Activated naive CD8-positive, alpha-beta T cell treated with anti-CD3 and anti-CD28 coated beads, Interleukin-2, amount 10 ng/mL, durations not matched to agents 7 days and 5 days (primary cell): ENCODE measurements around the gene HOMER1. TPM values are rescaled to one million over a fixed set of nuclear protein-coding genes. Genes with fewer than 3 reads are reported as not detected.

Experiments used
- ATAC-seq: fragments of 150-1000 bp; cut with Tn5 transposase; one replicate; pipeline ENCODE4 v1.10.0; 2021; ENCODE audit warnings: low read depth, moderate library complexity
- POLR2A ChIA-PET: fragments of 350-600 bp; sonication (Branson Sonifier 250); formaldehyde crosslinking; loops from one replicate; lab custom pipeline; 2021; ENCODE audit warnings: antibody characterized with exemption; lab: Charles Lee
- DNase-seq: peaks from one replicate; pipeline ENCODE4 v3.0.0; 2021
- H3K27ac Mint-ChIP-seq: one replicate; pipeline ENCODE4 v1.8.0; 2022; ENCODE audit warnings: mild to moderate bottlenecking, mixed read lengths
- H3K27me3 Mint-ChIP-seq: one replicate; pipeline ENCODE4 v1.8.0; 2022; ENCODE audit warnings: mild to moderate bottlenecking, moderate library complexity, mixed read lengths
- H3K36me3 Mint-ChIP-seq: one replicate; pipeline ENCODE4 v1.8.0; 2021; ENCODE audit warnings: mild to moderate bottlenecking, mixed read lengths
- H3K4me1 Mint-ChIP-seq: one replicate; pipeline ENCODE4 v1.8.0; 2021; ENCODE audit warnings: mixed read lengths
- H3K4me3 Mint-ChIP-seq: one replicate; pipeline ENCODE4 v1.8.0; 2022; ENCODE audit warnings: mild to moderate bottlenecking, moderate library complexity, mixed read lengths
- H3K9me3 Mint-ChIP-seq: one replicate; pipeline ENCODE4 v1.8.0; 2021; ENCODE audit warnings: mixed read lengths
- total RNA-seq, 2 experiments: library from RNA; stranded (reverse); gene quantifications; one replicate each; pipeline ENCODE4 v1.2.3, GENCODE V29; 2021

The HOMER1 gene
- total RNA-seq, 2 experiments from 2014 or later, result 2.3 to 2.6 TPM

DNA sequence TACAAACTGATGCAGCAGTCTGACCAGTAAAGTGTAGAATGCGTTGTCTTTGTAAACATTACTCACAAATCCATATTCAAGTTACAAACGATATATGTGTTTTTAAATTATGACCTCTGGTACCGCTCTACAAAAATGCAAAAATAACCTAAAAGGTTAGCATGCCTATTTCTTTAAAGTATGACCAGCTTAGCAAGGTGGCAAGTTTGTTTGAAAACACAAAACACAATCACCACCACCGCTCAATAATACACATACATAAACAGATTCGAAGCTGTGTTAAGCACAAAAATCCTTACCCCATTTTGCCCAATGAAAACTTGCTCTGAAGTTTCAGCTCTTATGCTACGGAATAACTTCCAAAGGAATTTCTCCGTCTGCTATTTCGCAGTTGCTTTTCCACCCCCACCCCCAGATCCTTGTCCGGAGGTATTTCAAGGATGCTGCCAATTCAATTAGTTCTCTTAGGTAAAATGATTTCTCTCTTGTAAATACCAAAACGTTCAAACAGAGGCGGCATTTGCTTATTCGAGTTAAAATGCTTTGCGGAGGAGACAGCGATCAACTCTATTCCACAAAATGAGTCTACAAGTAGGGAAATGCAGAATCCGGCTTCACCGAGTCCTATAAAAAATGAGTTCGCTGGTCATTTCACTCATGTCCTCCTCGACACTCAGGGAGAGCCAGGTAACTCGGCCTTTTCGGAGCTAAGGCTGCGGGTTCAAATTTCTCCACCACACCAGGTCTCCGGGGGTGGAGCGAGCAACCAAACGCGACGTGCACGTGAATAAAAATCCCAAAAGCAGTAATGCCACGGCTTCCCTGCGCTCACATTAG lies 1.2 kb downstream of the HOMER1 start:
- H3K27ac Mint-ChIP-seq, result peak overlapping the region; percentile 55
- peaks cover 30% of the 10 kb centered on the region for H3K4me1 Mint-ChIP-seq
- peaks cover 11% of the 10 kb centered on the region for H3K27me3 Mint-ChIP-seq
- POLR2A ChIA-PET, result interaction anchor here (2.2 kb wide), 1 partner anchor 100 kb away, joined by 8 read pairs; the partner anchor contains the start of gene TENT2
- DNase-seq, result no peak
- H3K4me3 Mint-ChIP-seq, result peak overlapping the region; percentile 76
- H3K36me3 Mint-ChIP-seq, result peaks cover 2% of the 10 kb centered on the region
- ATAC-seq, result no peak
- H3K9me3 Mint-ChIP-seq, result no peaks in the 10 kb centered on the region

DNA sequence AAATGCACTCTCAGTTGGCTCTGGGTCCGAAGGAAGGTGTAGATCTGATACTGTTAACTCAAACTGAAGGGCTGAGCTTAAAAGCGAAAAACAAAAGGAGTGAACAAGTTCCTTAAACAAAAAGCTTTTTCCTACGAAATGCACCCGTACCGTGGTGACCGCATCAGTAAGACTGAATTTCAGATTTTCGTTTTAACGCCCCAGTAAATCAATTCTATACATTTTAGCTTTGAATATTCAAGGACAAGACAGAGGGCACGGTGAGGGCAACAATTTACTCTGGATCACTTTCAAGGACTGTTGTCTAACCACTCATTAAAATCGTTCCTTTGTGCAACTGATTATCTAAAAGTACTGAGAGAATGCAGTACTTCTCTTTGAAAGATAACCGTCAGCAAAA lies 1.9 kb downstream of the HOMER1 start:
- ATAC-seq (no peak), DNase-seq (no peak)
- Mint-ChIP-seq H3K27ac (no peak overlapping the region), H3K36me3 (peaks cover 2% of the 10 kb centered on the region), H3K4me3 (peak overlapping the region; percentile 39), H3K27me3 (peaks cover 11% of the 10 kb centered on the region), H3K4me1 (peaks cover 29% of the 10 kb centered on the region), H3K9me3 (no peaks in the 10 kb centered on the region)
- POLR2A ChIA-PET, result interaction anchor here (0.5 kb wide), 1 partner anchor 547 kb away, joined by 3 read pairs; no protein-coding TSS in a partner anchor

DNA sequence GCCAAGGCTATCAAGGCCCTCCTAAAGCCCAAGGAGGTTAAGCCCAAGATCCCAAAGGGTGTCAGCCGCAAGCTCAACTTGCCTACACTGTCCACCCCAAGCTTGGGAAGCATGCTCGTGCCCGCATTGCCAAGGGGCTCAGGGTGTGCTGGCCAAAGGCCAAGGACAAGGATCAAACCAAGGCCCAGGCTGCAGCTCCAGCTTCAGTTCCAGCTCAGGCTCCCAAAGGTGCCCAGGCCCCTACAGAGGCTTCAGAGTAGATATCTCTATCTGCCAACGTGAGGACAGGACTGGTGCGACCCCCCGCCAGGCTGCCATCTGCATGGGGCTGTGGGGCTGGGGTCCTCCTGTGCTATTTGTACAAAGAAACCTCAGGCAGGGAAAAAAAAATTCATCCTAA lies 3.3 kb downstream of the HOMER1 start:
- POLR2A ChIA-PET, result no interaction called here
- Mint-ChIP-seq H3K27me3 (peaks cover 11% of the 10 kb centered on the region), H3K4me1 (peaks cover 27% of the 10 kb centered on the region), H3K9me3 (no peaks in the 10 kb centered on the region), H3K36me3 (peaks cover 1% of the 10 kb centered on the region), H3K27ac (no peak overlapping the region), H3K4me3 (no peak overlapping the region)
- DNase-seq (no peak), ATAC-seq (no peak)

DNA sequence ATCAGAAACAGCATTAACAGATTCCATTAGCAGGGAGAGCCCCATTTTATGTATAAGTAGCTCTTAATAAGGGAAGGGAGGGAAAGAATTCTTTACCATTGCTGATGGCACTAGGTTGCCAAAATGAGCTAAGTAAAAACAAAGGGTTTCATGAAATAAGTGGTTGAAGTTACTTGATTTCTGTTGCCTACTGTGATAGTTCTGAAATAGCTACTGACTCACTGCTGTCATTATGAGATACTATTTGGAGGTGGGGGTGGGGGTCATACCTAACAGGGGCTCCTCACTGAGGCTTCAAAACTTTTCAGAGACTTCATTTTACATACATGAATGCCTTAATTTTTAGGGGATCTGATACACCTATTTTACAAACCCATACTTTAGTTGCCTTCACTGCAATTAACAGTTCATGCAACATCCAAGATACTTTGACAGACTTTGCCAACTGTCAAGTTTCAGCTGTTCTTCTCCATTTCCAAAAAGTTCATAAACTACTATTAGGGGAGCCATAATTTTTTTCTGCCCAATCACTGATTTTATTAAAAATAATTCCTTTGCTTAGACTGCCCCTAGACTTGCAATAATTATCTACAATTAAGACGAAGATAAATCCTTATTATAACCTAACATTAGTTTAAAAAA lies 4.6 kb downstream of the HOMER1 start:
- Mint-ChIP-seq H3K27ac (no peak overlapping the region), H3K4me1 (peaks cover 25% of the 10 kb centered on the region), H3K36me3 (peaks cover 1% of the 10 kb centered on the region), H3K9me3 (no peaks in the 10 kb centered on the region), H3K4me3 (no peak overlapping the region), H3K27me3 (peaks cover 11% of the 10 kb centered on the region)
- POLR2A ChIA-PET, result no interaction called here
- DNase-seq (no peak), ATAC-seq (no peak)

DNA sequence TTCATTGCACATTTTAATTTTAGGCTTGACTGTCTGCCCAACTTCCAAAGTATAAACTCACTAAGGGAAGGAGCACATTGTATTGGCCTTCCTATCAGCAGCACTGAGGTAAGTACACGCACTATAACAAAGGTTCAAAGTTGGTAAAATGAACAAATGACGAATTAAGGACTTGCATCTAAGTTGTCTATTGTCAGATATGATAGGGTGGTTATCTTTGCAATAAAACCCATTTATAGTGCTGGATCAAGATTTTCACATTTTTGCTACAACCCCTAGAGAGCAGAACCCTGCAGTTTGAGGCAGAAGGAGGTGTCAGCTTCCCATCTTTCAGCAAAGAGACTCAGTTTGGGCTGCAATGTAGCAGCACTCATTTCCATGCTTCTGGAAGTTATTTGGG lies 5.1 kb downstream of the HOMER1 start:
- H3K36me3 Mint-ChIP-seq, result peaks cover 1% of the 10 kb centered on the region
- H3K27me3 Mint-ChIP-seq, result peaks cover 11% of the 10 kb centered on the region
- H3K4me1 Mint-ChIP-seq, result peaks cover 25% of the 10 kb centered on the region
- POLR2A ChIA-PET, result no interaction called here
- no peak overlapping the region for H3K27ac Mint-ChIP-seq
- ATAC-seq (no peak), DNase-seq (no peak)
- no peaks in the 10 kb centered on the region for H3K9me3 Mint-ChIP-seq
- H3K4me3 Mint-ChIP-seq, result no peak overlapping the region

DNA sequence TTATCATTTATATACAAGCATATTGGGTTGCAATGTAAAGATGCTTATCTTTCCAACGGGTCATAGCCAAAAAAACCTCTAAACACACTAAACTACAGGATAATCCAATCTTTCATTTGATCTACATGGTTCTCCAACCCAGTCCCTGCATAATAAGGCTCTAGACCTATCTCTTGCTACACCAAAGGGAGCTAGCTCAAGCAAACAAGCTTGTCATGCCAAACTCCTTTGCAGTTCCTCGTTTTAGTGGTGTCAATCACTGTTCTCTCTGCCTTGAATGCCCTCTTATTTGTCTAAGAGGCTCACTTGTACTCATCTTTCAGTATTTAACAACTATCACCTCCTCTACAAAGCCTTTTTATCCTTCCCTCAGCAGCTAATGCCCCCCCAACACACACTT lies 5.6 kb downstream of the HOMER1 start:
- Mint-ChIP-seq H3K4me1 (peaks cover 25% of the 10 kb centered on the region), H3K27me3 (peaks cover 11% of the 10 kb centered on the region), H3K4me3 (no peak overlapping the region), H3K9me3 (no peaks in the 10 kb centered on the region), H3K27ac (no peak overlapping the region), H3K36me3 (peaks cover 1% of the 10 kb centered on the region)
- DNase-seq (no peak), ATAC-seq (no peak)
- POLR2A ChIA-PET, result no interaction called here

DNA sequence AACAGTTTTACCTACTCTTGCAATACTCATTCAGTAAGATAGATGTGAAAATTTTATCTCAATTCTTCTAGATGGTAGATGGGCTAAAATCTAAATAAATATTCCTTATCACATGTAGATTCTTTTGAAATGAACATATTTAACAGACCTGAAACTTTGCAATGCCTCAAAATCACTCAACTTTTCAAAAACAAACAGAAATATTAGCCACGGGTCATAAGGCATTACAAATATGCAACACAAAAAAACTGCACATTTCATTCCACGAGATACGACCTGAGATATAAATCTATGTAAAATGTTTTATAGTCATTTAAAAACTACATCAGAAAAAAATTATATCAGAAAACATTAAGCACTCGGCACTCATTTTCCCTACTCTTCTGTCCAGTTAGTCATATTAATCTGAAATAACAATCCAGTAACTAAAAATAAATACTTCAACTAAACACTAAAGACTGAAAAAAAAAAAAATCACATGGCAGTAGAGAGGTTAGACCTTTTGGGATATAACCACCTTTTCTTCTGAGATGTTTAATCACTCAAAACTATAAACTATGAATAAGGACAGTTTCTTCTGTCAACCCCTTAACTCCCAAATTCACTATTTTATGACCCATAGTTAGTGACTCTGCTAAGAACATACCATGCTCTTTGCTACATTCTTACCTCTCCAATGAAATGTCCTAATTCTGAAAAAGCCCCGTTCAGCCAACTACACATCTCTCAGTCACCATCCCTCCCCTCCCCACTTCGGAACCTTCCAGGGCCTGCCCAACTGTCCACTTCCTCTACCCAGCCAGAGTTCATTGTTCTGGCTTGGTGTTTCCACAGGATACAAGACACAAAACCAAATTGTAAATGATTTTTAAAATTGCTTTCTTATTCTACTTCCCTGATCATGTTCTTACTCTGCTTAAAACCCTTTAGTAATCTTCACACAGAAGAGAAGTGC lies 6.4 kb downstream of the HOMER1 start:
- DNase-seq, result no peak
- Mint-ChIP-seq H3K27ac (no peak overlapping the region), H3K36me3 (peaks cover 1% of the 10 kb centered on the region), H3K27me3 (peaks cover 4% of the 10 kb centered on the region), H3K9me3 (no peaks in the 10 kb centered on the region), H3K4me1 (peaks cover 20% of the 10 kb centered on the region), H3K4me3 (no peak overlapping the region)
- POLR2A ChIA-PET, result no interaction called here
- no peak for ATAC-seq

DNA sequence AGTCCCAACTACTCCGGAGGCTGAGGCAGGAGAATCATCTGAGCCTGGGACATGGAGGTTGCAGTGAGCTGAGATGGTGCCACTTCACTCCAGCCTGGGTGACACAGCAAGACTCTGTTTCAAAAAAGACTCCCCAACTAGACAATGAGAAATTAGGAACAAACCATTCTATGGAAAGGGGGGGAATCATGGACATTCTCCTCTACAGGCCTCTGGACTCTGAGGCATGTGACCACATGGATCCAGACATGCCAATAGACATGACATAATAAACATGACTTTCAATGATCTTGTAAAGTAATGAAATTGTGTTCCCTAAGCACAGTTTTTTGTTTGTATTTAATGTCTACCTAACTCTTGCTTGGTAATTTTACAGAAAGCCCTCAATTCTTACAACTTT lies 8.8 kb downstream of the HOMER1 start:
- Mint-ChIP-seq H3K4me3 (no peak overlapping the region), H3K27me3 (no peaks in the 10 kb centered on the region), H3K27ac (no peak overlapping the region), H3K9me3 (no peaks in the 10 kb centered on the region), H3K4me1 (peaks cover 14% of the 10 kb centered on the region), H3K36me3 (peaks cover 1% of the 10 kb centered on the region)
- no peak for ATAC-seq
- DNase-seq, result no peak
- POLR2A ChIA-PET, result no interaction called here

DNA sequence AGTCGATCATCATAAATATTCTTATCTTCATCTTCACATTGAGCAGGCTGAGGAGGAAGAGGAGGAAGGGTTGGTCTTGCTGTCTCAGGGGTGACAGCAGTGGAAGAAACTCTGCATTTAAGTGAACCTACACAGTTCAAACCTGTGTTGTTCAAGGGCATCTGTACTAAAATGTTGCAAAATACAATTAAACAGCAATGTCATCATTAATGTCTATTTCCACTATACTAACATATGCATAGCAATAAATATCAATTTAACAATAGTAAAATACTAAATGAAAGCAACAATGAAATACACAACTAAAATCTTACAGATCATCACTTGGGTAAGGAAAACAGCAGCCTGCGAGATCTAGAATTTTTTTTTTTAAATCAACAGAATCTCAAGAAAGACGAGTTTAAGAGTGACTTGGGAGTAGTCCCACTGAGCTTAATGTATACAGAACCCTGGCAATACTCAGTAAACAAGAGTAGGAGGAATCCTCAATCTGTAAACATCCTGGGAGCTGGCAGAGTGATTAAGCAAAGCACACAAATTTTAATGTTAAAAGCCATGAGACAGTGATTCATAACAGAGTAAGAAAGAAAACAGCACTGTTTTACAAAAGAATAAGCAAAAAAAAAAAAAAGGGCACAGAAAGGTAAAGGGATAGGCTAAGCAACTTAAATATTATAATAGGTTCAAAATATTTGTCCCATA lies 10.0 kb downstream of the HOMER1 start:
- DNase-seq (no peak), ATAC-seq (no peak)
- POLR2A ChIA-PET, result no interaction called here
- Mint-ChIP-seq H3K4me1 (peaks cover 18% of the 10 kb centered on the region), H3K27me3 (no peaks in the 10 kb centered on the region), H3K36me3 (peaks cover 1% of the 10 kb centered on the region), H3K27ac (no peak overlapping the region), H3K9me3 (no peaks in the 10 kb centered on the region), H3K4me3 (no peak overlapping the region)

DNA sequence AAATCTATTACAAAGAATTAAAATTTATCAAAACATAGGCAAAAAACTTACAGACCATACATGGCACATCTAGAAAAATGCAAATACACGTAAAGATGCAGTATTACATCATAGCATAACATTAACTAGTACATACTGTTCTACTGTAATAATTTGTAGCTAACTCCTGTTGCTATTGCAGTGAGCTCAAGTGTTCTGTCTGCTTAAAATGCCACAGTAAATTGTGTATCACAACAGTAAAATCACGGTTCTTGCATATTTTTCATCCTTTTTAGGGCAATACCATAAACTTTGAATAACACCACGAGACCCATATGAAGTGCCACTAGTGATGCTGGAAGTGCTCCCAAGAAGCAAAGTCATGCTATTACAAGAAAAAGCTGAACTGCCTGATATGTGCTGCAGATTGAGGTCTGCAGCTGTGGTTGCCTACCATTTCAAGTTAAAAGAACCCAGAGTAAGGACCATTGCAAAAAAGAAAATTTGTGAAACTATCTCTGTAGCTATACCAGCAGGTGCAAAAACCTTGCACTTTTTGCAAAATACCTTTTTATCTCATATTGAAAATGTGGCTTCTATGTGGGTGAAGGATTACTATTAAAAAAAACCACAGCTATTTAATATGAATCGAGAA lies 14.2 kb downstream of the HOMER1 start:
- DNase-seq (no peak), ATAC-seq (no peak)
- Mint-ChIP-seq H3K9me3 (no peaks in the 10 kb centered on the region), H3K4me1 (peaks cover 7% of the 10 kb centered on the region), H3K4me3 (no peak overlapping the region), H3K36me3 (no peaks in the 10 kb centered on the region), H3K27me3 (no peaks in the 10 kb centered on the region), H3K27ac (no peak overlapping the region)
- POLR2A ChIA-PET, result no interaction called here

DNA sequence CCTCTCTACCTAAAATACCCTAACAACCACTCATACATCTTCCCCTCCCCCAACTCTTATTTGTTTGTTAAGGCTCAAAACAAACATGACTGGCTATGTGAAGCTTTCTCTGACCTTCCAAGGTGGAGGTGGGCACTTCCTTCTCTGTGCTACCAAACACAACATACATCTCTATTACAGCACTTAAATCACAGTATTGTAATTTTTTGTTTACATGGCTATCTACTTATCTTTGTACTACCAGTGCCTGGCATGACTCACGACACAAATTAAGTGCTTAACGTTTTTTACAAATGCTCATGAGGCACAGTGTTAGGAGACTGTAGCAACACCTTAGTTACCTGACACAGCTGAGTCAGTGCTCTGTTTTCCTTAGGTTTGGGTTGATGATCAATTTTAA lies 18.6 kb downstream of the HOMER1 start:
- ATAC-seq (no peak), DNase-seq (no peak)
- Mint-ChIP-seq H3K27me3 (no peaks in the 10 kb centered on the region), H3K36me3 (no peaks in the 10 kb centered on the region), H3K4me3 (no peak overlapping the region), H3K4me1 (peaks cover 7% of the 10 kb centered on the region), H3K27ac (no peak overlapping the region), H3K9me3 (no peaks in the 10 kb centered on the region)
- POLR2A ChIA-PET, result no interaction called here

DNA sequence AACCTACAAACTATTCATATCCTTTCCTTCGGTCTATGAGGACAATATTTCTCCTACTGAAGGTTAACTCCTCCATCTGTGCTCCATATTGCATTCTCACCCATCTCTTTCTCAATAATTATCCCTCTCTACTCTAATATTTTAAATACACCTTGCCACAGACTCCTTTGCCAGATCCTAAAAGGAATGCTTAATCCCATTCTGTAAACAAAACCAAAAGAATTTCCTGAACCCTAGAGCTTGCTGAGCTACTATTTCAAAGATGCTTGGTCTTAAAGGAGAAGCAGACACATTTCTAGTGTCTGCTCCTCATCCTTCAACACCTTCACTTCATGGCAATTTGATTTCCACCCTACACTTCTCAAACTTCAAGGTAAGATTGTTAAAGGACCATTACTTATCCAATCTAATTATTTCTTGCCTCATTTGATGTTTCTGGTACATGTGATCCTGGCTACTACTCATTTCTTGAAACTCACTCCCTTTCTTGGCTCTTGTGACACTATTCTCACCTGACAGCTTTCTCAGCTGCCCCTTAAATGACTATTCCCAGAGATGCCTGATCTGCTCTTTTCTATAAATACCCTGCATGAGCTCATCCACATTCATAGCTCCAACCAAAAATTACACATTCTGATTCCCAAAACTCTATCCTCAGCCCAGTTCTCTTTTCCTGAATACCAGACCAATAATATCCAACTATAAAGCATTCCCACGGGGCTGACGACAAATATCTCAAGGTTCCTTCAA lies 20.2 kb downstream of the HOMER1 start:
- DNase-seq (no peak), ATAC-seq (no peak)
- Mint-ChIP-seq H3K4me3 (no peak overlapping the region), H3K9me3 (no peaks in the 10 kb centered on the region), H3K4me1 (no peaks in the 10 kb centered on the region), H3K36me3 (no peaks in the 10 kb centered on the region), H3K27ac (no peak overlapping the region), H3K27me3 (peaks cover 3% of the 10 kb centered on the region)
- POLR2A ChIA-PET, result no interaction called here
